Measurements from ENCODE around the gene NAALADL2.

- TF ChIP-seq, protein P1, sequence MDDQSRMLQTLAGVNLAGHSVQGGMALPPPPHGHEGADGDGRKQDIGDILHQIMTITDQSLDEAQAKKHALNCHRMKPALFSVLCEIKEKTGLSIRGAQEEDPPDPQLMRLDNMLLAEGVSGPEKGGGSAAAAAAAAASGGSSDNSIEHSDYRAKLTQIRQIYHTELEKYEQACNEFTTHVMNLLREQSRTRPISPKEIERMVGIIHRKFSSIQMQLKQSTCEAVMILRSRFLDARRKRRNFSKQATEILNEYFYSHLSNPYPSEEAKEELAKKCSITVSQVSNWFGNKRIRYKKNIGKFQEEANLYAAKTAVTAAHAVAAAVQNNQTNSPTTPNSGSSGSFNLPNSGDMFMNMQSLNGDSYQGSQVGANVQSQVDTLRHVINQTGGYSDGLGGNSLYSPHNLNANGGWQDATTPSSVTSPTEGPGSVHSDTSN (IDR thresholded peaks at IDR 0.05): no peak
- TF ChIP-seq, protein P2, sequence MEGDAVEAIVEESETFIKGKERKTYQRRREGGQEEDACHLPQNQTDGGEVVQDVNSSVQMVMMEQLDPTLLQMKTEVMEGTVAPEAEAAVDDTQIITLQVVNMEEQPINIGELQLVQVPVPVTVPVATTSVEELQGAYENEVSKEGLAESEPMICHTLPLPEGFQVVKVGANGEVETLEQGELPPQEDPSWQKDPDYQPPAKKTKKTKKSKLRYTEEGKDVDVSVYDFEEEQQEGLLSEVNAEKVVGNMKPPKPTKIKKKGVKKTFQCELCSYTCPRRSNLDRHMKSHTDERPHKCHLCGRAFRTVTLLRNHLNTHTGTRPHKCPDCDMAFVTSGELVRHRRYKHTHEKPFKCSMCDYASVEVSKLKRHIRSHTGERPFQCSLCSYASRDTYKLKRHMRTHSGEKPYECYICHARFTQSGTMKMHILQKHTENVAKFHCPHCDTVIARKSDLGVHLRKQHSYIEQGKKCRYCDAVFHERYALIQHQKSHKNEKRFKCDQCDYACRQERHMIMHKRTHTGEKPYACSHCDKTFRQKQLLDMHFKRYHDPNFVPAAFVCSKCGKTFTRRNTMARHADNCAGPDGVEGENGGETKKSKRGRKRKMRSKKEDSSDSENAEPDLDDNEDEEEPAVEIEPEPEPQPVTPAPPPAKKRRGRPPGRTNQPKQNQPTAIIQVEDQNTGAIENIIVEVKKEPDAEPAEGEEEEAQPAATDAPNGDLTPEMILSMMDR (IDR thresholded peaks at IDR 0.05): no peak
- TF ChIP-seq POLR2A (IDR thresholded peaks at IDR 0.05; ENCODE audit: low read length): no peak
- no peak for TF ChIP-seq POLR2AphosphoS2 (conservative IDR thresholded peaks at IDR 0.05; ENCODE audit: low read length)
- TF ChIP-seq, protein P3, sequence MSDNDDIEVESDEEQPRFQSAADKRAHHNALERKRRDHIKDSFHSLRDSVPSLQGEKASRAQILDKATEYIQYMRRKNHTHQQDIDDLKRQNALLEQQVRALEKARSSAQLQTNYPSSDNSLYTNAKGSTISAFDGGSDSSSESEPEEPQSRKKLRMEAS (IDR thresholded peaks at IDR 0.05): no peak
- no peak for TF ChIP-seq HDAC2 (IDR thresholded peaks at IDR 0.05)
- TF ChIP-seq RFX5 (IDR thresholded peaks at IDR 0.05): no peak
- no peak for TF ChIP-seq CBX8 (IDR thresholded peaks at IDR 0.05)
- TF ChIP-seq CEBPB (IDR thresholded peaks at IDR 0.05): no peak
- no peak for TF ChIP-seq KDM5A (IDR thresholded peaks at IDR 0.05)
- no peak for TF ChIP-seq HOXA7 (CRISPR knock-in tag; IDR thresholded peaks at IDR 0.05)
- no peak for TF ChIP-seq EP300 (IDR thresholded peaks at IDR 0.05)
- no peak for TF ChIP-seq SREBF2 (IDR thresholded peaks at IDR 0.05)
These were observed 876.7 kb downstream of the NAALADL2 start for GRCh38 chr3:175735866-175736265.

Measured in A549 (cell line).